GM18505 (cell line): ENCODE measurements around the gene IL23A.

ENCODE experiments used
- ATAC-seq: cut with Tn5 transposase; IDR thresholded peaks from one replicate; pipeline ENCODE4 v1.9.1; 2021; ENCODE audit not compliant: unreplicated experiment
- POLR2A ChIP-seq: IDR thresholded peaks from 4 replicates; pipeline ENCODE4 v1.6.1; 2011; ENCODE audit warnings: borderline replicate concordance; ENCODE audit not compliant: insufficient read depth, insufficient read length; ENCODE audit errors: extremely low read depth

Gene IL23A

DNA sequence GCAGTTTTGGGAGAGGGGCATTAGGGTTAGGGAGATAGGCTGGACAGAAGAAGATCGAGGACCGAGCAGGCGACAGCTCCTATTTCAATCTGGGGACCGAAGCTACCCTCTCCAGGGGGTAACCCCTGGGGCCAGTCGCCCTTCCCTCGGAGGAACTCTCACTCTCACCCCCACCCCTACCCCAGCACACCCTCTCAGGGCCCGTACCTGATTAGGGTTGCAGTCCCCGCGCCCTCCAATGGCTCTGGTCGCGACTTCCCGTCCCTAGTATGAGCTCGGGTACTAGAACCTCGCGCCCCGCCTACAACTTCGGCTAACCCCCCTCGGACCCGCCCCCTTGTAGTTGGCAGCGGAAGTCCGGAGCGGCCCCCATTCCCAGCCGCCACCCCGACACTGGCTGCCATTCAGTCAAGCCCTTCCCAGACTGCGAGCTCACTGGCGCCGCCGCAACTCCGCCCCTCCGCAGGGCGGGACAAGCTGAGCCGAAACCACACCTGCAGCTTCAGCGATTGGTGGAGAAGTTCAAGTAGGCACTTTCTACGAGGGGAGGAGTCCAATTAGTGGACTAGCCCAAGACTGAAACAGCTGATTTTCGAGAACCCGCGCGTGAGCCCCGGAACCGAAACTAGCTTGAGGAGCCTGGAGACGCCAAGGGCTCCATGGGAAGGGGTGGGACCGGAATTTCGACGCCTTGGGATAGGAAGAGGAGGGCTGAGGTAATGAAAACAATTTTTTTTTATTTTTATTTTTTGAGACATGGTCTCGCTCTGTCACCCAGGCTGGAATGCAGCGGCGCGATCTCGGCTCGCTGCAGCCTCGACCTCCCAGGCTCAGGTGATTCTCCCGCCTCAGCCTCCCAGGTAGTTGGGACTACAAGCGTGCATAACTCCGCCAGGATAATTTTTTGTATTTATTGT is 21.4 kb downstream of the IL23A start, which contains the start of gene STAT2:
TSS of gene STAT2 (minus strand) at position 257 of the 917 bp plus-strand sequence. CDS start 3,536 bp downstream, outside the sequence.
- peak; percentile 92 for ATAC-seq
- peak; percentile 88 for TF ChIP-seq POLR2A

- no peak for TF ChIP-seq POLR2A
These were observed 22.9 kb downstream of the IL23A start for GRCh38 chr12:56361487-56362129.

GRCh38 chr12:56362130-56363059 is 23.7 kb downstream of the IL23A start, which contains the start of gene APOF:
Gene APOF (minus strand): TSS chr12:56362857. CDS start chr12:56362745, 112 bp downstream.
- TF ChIP-seq POLR2A, result no peak
- ATAC-seq, result no peak

More at GRCh38 chr12:56361487-56362129, 22.9 kb downstream of the IL23A start:
- ATAC-seq, result no peak

- no peak for TF ChIP-seq POLR2A
- no peak for ATAC-seq
These were observed 28.3 kb downstream of the IL23A start for GRCh38 chr12:56366948-56367347.

DNA sequence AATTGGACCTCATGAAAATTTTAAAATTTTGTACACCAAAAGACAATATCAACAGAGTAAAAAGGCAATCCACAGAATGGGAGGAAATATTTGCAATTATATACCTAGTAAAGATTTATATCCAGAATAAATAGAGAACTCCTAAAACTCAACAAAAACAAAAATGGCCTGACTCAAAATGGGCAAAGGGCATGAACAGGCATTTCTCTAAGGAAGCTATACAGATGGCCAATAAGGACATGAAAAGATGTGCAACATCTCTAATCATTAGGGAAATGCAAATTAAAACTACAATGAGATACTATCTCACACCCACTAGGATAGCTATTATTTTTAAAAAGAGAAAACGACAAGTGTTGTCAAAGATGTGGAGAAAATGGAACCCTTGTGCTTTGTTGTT is 34.8 kb downstream of the IL23A start:
- ATAC-seq, result no peak
- TF ChIP-seq POLR2A, result no peak

GRCh38 chr12:56374726-56375597 is 36.3 kb downstream of the IL23A start:
- TF ChIP-seq POLR2A, result no peak
- ATAC-seq, result peak; percentile 29

DNA sequence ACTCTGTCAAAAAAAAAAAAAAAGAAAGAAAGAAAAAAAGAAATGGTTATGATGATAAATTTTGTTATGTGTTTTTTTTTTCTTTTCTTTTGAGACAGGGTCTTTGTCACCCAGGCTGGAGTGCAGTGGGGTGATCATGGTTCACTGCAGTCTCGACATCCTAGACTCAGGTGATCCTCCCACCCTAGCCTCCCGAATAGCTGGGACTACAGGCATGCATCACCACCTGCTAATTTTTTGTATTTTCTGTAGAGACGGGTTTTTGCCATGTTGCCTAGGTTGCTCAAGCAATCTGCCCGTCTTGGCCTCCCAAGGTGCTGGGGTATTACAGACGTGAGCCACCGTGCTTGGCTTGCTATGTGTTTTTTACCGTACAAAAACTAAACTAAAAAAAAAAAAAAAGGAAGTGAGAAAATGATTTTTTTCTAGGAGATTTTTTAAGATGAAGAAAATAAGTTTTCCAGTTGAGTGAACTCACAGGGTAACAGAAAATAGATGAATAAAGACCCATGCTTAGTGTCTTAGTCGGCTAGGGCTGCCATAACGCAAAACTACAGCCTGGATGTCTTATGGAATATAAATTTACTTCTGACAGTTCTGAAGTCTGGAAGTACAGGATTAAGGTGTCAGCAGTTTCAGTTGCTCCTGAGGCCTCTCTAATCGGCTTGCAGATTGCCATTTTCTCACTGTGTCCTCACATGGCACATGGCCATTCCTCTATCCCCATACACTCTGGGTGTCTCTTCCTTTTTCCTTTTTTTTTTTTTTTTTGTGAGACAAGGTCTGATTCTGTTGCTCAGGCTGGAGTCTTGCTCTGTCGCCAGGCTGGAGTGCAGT is 37.1 kb downstream of the IL23A start:
- peak; percentile 26 for TF ChIP-seq POLR2A
- ATAC-seq, result peak; percentile 84

GRCh38 chr12:56377310-56377988 is 38.8 kb downstream of the IL23A start:
- TF ChIP-seq POLR2A, result no peak
- ATAC-seq, result no peak

DNA sequence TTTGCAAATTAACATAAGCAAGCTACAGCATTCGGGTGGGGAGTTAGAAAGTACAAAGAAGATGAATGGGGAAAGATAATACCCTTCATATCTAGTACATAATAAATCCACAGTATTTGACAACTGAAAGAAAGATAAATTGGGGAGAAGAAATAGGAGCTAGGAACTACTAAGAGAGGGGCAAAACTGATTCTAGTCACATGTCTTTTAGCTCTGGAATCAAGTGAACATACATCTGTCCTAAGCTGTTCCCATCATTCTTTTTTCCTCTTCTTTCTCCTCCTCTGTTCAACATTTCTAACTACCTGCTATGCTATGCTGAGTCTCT is 39.3 kb downstream of the IL23A start:
- no peak for ATAC-seq
- TF ChIP-seq POLR2A, result no peak

DNA sequence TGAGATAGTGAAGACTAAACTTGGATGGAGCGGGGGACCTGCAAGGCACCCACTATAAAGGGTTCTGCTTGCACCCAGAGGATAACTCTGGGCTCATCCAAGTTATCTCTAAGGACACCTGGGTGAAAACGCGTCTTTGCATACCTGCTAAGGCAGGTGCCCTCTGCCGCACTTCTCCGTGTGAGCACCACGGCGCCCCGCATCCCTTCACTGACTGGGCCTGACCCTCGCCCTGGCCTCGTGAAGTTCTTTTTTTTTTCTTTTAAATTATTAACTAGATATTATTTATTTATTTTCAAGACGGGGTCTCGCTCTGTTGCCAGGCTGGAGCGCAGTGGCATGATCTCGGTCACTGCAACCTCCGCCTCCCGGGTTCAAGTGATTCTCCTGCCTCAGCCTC is 43.9 kb downstream of the IL23A start:
- TF ChIP-seq POLR2A, result no peak
- ATAC-seq, result no peak

DNA sequence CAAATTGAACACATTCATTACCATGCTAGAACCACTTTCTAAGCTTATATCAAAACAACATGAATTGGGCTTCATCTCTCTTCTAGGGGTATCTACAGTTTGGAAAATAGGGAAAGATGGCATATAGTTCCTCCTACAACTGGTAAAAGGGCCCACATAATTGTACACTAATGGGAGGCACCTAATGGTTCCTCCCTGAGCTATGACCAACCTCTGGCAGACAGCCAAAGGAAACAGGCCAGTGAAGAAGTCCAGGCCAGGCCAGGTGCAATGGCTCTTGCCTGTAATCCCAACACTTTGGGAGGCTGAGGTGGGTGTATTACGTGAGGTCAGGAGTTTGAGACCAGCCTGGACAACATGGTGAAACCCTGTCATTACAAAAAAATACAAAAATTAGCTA is 47.2 kb downstream of the IL23A start:
- ATAC-seq, result no peak
- TF ChIP-seq POLR2A, result no peak

DNA sequence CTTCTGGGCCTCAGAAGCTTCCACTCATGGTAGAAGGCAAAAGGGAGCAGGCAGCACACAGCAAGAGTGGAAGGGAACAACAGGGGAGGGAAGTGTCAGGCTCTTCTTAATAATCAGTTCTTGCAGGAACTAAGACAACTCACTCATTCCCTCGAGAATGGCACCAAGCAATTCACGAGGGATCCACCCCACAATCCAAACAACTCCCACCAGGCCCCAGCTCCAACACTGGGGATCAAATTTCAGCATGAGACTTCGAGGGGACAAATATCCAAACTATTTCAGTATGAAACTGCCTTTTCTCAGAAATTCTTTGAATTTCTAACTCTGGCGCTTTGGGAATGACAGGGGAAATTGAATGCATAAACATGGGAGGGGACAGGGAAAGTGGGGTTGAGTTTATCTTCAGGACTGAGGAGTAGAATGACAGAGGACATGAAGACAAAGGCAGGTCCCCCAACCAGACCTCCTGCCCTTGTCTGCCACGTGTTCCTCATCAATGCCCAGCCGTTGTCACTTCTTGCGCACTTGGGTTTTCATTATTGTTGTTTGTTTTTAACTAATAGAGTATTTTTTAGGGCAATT is 48.6 kb downstream of the IL23A start:
- ATAC-seq, result no peak

More for the DNA sequence above, 48.6 kb downstream of the IL23A start:
- no peak for TF ChIP-seq POLR2A
